ENCODE data around the gene CASD1.

CASD1 gene

DNA sequence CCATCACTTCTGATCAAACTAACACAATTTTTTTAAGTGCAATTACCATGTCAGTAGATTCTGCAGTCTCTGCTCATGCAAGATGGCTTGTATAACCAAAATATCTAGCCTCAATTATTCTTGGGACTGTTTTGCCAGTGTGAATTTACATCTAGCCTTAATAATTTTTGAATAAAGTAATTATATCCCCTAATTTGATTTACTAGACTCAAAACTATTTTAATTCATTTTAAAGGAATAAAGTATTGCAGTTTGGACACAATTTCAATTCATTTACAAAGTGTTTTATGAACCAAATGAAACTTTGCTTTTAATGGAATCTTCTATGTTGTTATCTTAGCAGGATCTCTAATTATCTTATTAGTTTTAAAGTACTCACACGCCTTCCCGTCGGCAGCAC, 90.7 kb downstream of the CASD1 start:
- TF ChIP-seq MYC (IDR thresholded peaks at IDR 0.05; ENCODE audit: low read depth, low read length) (no peak), POLR2A (IDR thresholded peaks at IDR 0.05; ENCODE audit: extremely low read depth, insufficient read length) (no peak)
- TF ChIP-seq, protein P1, sequence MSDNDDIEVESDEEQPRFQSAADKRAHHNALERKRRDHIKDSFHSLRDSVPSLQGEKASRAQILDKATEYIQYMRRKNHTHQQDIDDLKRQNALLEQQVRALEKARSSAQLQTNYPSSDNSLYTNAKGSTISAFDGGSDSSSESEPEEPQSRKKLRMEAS (IDR thresholded peaks at IDR 0.05; ENCODE audit: low read depth, low read length) = no peak
- TF ChIP-seq, protein P2, sequence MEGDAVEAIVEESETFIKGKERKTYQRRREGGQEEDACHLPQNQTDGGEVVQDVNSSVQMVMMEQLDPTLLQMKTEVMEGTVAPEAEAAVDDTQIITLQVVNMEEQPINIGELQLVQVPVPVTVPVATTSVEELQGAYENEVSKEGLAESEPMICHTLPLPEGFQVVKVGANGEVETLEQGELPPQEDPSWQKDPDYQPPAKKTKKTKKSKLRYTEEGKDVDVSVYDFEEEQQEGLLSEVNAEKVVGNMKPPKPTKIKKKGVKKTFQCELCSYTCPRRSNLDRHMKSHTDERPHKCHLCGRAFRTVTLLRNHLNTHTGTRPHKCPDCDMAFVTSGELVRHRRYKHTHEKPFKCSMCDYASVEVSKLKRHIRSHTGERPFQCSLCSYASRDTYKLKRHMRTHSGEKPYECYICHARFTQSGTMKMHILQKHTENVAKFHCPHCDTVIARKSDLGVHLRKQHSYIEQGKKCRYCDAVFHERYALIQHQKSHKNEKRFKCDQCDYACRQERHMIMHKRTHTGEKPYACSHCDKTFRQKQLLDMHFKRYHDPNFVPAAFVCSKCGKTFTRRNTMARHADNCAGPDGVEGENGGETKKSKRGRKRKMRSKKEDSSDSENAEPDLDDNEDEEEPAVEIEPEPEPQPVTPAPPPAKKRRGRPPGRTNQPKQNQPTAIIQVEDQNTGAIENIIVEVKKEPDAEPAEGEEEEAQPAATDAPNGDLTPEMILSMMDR (IDR thresholded peaks at IDR 0.05; ENCODE audit: low read depth, low read length) = no peak
- H3K4me3 ChIP-seq (ENCODE audit: low read depth, low read length) = no peak overlapping the region
- no peak for DNase-seq (ENCODE audit: low read depth)

DNA sequence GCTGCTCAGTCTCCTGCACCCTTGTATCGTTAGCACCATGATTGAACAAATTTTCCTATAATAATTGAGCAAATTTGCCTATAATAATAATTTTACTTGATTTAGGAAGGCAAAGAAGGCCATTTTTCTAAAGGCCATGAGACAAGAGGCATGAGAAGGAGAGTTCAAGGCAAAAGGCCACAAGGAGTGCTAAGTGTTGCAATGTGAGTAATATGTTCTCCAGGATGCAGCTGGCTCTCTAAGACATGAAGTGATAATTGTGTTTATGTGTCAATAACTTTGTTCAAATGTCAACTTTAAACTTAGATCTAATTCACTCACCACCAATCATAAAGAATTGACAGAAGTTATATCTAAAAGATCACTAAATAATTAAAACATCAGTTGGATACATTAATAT, 92.6 kb downstream of the CASD1 start:
- no peak overlapping the region for H3K4me3 ChIP-seq (ENCODE audit: low read depth, low read length)
- DNase-seq (ENCODE audit: low read depth) = no peak
- TF ChIP-seq, protein P1 (IDR thresholded peaks at IDR 0.05; ENCODE audit: low read depth, low read length) = no peak
- TF ChIP-seq POLR2A (IDR thresholded peaks at IDR 0.05; ENCODE audit: extremely low read depth, insufficient read length) (no peak), MYC (IDR thresholded peaks at IDR 0.05; ENCODE audit: low read depth, low read length) (no peak)
- TF ChIP-seq, protein P2 (IDR thresholded peaks at IDR 0.05; ENCODE audit: low read depth, low read length) = no peak

DNA sequence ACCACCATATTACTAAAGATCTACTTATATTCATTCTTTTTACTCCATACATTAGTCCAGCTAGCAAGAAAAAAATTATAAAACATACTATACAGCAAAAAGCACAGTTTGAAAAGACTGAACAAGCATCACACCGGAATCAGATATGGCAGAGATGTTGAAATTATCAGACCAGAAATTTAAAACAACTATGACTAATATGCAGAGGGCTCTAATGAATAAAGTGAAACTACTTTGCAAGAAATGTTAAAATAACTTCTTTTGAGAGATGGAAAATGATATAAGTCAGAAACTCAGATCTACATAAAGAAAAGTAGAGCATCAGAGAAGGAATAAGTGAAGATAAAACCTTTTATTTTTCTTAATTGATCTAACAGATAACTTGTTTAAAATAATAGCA, 95.4 kb downstream of the CASD1 start:
- DNase-seq (ENCODE audit: low read depth) = no peak
- no peak overlapping the region for H3K4me3 ChIP-seq (ENCODE audit: low read depth, low read length)
- no peak for TF ChIP-seq MYC (IDR thresholded peaks at IDR 0.05; ENCODE audit: low read depth, low read length)
- TF ChIP-seq POLR2A (IDR thresholded peaks at IDR 0.05; ENCODE audit: extremely low read depth, insufficient read length) = no peak
- TF ChIP-seq, protein P2 (IDR thresholded peaks at IDR 0.05; ENCODE audit: low read depth, low read length) = no peak
